Ovary (tissue), 3 donors: ENCODE measurements around the gene GRID1.

Source experiments
- CTCF ChIP-seq, 3 donors: fragments of 450-650 bp in 2 of 3; fragments of 200-600 bp in 1 of 3; IDR thresholded peaks; one replicate each; pipeline versions ENCODE4 v1.5.1 to v1.8.0; 2016 to 2022; ENCODE audit warnings: antibody characterized with exemption in 3 of 3, mild to moderate bottlenecking in 1 of 3
- EP300 ChIP-seq: sonication (generic); formaldehyde crosslinking; IDR thresholded peaks from one replicate; pipeline ENCODE4 v1.6.1; 2017; ENCODE audit warnings: antibody characterized with exemption
- POLR2A ChIP-seq: fragments of 450-650 bp; IDR thresholded peaks from one replicate; pipeline ENCODE4 v1.6.1; 2017; ENCODE audit warnings: antibody characterized with exemption, mild to moderate bottlenecking, moderate library complexity
- donor health status: DM: no; HTN: no; CAD: no.

- TF ChIP-seq EP300 (no peak), CTCF (IDR thresholded peaks at IDR 0.05) (no peak), POLR2A (no peak)
Observed at GRCh38 chr10:85916994-85917573, 449.5 kb downstream of the GRID1 start.
